ENCODE measurements around the gene PELI2. TPM values are rescaled to one million over a fixed set of nuclear protein-coding genes. Genes with fewer than 3 reads are reported as not detected.

Gene PELI2
- total RNA-seq, 4 donors from 2014 or later: 0.91 to 10.5 (median 3.9) TPM

GRCh38 chr14:56142314-56142713, 24.1 kb downstream of the PELI2 start:
- H3K4me1 ChIP-seq: peaks cover 0 to 15% (median 0%) of the 10 kb centered on the region in 3 donors
- WGBS, 2 donors: 91 to 93% methylated on average over 4 of the region's 4 CpGs

GRCh38 chr14:56143025-56143424, 24.8 kb downstream of the PELI2 start:
- Histone ChIP-seq H3K27ac (no peak overlapping the region), H3K4me1 (peaks cover 0 to 21% (median 0%) of the 10 kb centered on the region in 3 donors), H3K9me3 (no peaks in the 10 kb centered on the region), H3K27me3 (no peaks in the 10 kb centered on the region), H3K36me3 (no peaks in the 10 kb centered on the region), H3K4me3 (no peak overlapping the region)
- intact Hi-C loops (cut with DNase I): no loop called here
- no peak for TF ChIP-seq CTCF (IDR thresholded peaks at IDR 0.05)
- no peak for TF ChIP-seq POLR2A (IDR thresholded peaks at IDR 0.05)
- 78 to 92% methylated on average over 1 of the region's 1 CpG for WGBS, 2 donors
- DNase-seq: no peak

More at GRCh38 chr14:56142314-56142713, 24.1 kb downstream of the PELI2 start:
- Histone ChIP-seq H3K27me3 (no peaks in the 10 kb centered on the region), H3K4me3 (no peak overlapping the region), H3K27ac (no peak overlapping the region), H3K9me3 (no peaks in the 10 kb centered on the region), H3K36me3 (no peaks in the 10 kb centered on the region)
- no peak for TF ChIP-seq CTCF (IDR thresholded peaks at IDR 0.05)
- TF ChIP-seq POLR2A (IDR thresholded peaks at IDR 0.05): no peak
- DNase-seq: no peak
- intact Hi-C loops (cut with DNase I): no loop called here

DNA sequence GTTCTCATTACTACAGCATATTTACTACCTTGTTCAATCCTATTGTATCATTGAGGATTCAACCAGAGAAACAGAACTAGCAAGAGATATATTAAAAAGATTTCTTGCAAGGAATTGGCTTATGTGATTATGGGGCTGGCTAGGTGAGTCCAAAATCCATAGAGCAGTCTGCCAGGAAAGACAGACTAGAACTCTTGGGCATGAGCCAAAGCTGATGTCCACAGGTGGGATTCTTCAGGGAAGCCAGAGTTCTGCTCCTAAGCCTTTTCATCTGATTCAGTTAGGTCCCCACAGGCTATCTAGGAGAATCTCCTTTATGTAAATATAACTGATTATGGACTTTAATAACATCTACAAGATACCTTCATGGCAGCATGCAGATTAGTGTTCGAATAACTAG, 26.0 kb downstream of the PELI2 start:
- TF ChIP-seq CTCF (IDR thresholded peaks at IDR 0.05) (no peak), POLR2A (IDR thresholded peaks at IDR 0.05) (no peak)

DNA sequence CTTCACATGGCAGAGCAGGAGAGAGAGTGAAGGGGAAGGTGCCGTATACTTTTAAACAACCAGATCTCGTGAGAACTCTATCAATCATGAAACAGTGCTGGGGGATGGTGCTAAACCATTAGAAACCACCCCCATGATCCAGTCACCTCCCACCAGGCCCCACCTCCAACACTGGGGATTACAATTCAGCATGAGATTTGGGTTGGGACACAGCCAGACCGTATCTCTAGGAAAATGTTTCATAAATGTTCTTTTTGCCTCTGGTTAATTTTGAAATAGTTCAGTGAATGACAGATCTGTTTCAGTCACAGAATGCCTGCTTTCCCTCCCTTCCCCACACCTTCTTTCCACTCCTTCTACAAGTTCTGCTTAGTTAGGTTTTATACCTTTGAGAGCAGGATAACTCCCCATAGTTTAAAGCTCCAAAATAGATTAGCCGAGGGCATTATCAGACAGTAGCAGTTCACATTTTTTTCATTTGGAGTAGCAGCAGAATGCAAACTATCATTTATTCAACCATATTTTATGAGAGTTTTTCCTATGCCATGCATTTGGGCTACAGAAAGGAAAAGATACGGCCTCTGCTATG, 27.1 kb downstream of the PELI2 start:
- Histone ChIP-seq H3K27me3 (no peaks in the 10 kb centered on the region), H3K4me1 (peaks cover 0 to 42% (median 0%) of the 10 kb centered on the region in 3 donors), H3K36me3 (no peaks in the 10 kb centered on the region), H3K27ac (no peak overlapping the region), H3K4me3 (no peak overlapping the region), H3K9me3 (no peaks in the 10 kb centered on the region)
- WGBS, 2 donors: 65 to 68% methylated on average over 5 of the region's 5 CpGs
- no peak for DNase-seq
- intact Hi-C loops (cut with DNase I): no loop called here
- no peak for TF ChIP-seq POLR2A (IDR thresholded peaks at IDR 0.05)
- no peak for TF ChIP-seq CTCF (IDR thresholded peaks at IDR 0.05)

More for the DNA sequence above, 26.0 kb downstream of the PELI2 start:
- no peak overlapping the region for H3K27ac ChIP-seq
- no peaks in the 10 kb centered on the region for H3K9me3 ChIP-seq
- no peak overlapping the region for H3K4me3 ChIP-seq
- intact Hi-C loops (cut with DNase I): no loop called here
- no peaks in the 10 kb centered on the region for H3K27me3 ChIP-seq
- H3K36me3 ChIP-seq: no peaks in the 10 kb centered on the region
- WGBS, 2 donors: 89 to 92% methylated on average over 1 of the region's 1 CpG
- no peak for DNase-seq
- peaks cover 0 to 31% (median 0%) of the 10 kb centered on the region in 3 donors for H3K4me1 ChIP-seq

DNA sequence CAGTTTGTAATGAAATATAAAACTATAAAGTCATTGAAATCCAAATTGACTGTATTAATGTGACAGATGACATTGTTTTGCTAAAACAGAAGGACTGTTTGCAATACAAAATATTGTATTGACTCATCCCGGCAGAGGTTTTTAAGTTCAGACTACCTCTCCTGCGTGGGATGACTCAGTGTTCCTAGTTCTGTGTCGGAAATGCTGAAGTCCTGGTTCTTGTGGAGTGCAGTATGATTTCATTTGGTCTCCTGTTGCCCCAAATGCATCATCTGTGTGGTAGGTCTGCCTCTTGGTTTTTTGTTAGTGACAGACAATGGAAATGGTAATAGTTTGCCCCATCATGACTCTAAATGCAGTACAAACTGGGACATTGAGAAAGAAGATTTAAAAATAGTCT, 27.8 kb downstream of the PELI2 start:
- H3K4me3 ChIP-seq: no peak overlapping the region
- H3K9me3 ChIP-seq: no peaks in the 10 kb centered on the region
- WGBS, 2 donors: 29 to 67% methylated on average over 3 of the region's 3 CpGs
- intact Hi-C loops (cut with DNase I): no loop called here
- no peak for DNase-seq
- peaks cover 0 to 46% (median 0%) of the 10 kb centered on the region in 3 donors for H3K4me1 ChIP-seq
- no peak overlapping the region for H3K27ac ChIP-seq
- H3K36me3 ChIP-seq: no peaks in the 10 kb centered on the region
- no peaks in the 10 kb centered on the region for H3K27me3 ChIP-seq
- TF ChIP-seq CTCF (IDR thresholded peaks at IDR 0.05) (no peak), POLR2A (IDR thresholded peaks at IDR 0.05) (no peak)
